HepG2 (cell line): Measurements from ENCODE around the gene TIRAP. TPM values are rescaled to one million over a fixed set of nuclear protein-coding genes. Genes with fewer than 3 reads are reported as not detected.

Experiments
- IRX3 ChIP-seq: sonication (generic); formaldehyde crosslinking; IDR thresholded peaks from 2 replicates; pipeline ENCODE4 v1.8.1; 2023; ENCODE audit warnings: mild to moderate bottlenecking, low read depth, missing genetic modification reagents, borderline replicate concordance
- PPARG ChIP-seq: conservative IDR thresholded peaks from 2 replicates; pipeline ENCODE4 v1.6.1; 2016; ENCODE audit warnings: missing biosample characterization, missing genetic modification reagents
- YEATS4 ChIP-seq: sonication (generic); formaldehyde crosslinking; IDR thresholded peaks from 2 replicates; pipeline ENCODE4 v1.4.0; 2020; ENCODE audit warnings: missing genetic modification reagents, borderline replicate concordance
- polyA plus RNA-seq, 8 experiments: library from polyadenylated mRNA; depleted of rRNA in 3 of 8; stranded (reverse) in 7 of 8; unstranded in 1 of 8; fragments of >200 nt; fragmentation: Illumina TruSeq in 4 of 8; extraction: Trizol in 4 of 8; gene quantifications; 2 replicates each; pipeline versions ENCODE4 v1.2.1 to v1.2.3, GENCODE V29; 2011 to 2016; ENCODE audit warnings: low read depth in 4 of 8, missing spikeins in 1 of 8, mixed read lengths in 1 of 8; ENCODE audit not compliant: insufficient read depth in 1 of 8
- total RNA-seq, 5 experiments: library from RNA; depleted of rRNA; stranded (reverse); fragments of >200 nt; fragmentation: Illumina TruSeq; extraction: Trizol; gene quantifications; 2 replicates each; pipeline ENCODE4 v1.2.3, GENCODE V29; 2016; ENCODE audit warnings: low read depth in 1 of 5
- TF ChIP-seq, protein P1 (sequence below): sonication (generic); formaldehyde crosslinking; IDR thresholded peaks from 2 replicates; pipeline ENCODE4 v1.5.0; 2020; ENCODE audit warnings: mild to moderate bottlenecking, missing genetic modification reagents
- TF ChIP-seq, protein P2 (sequence below), 2 experiments: sonication (generic) in 1 of 2; formaldehyde crosslinking in 1 of 2; IDR thresholded peaks; 2 replicates each; pipeline versions ENCODE4 v1.5.1 to v1.6.1; 2011 to 2020; ENCODE audit warnings: borderline replicate concordance in 1 of 2, low read depth in 1 of 2, low read length in 1 of 2, mild to moderate bottlenecking in 1 of 2, missing genetic modification reagents in 1 of 2, moderate library complexity in 1 of 2
- TF ChIP-seq, protein P3 (sequence below): sonication (generic); formaldehyde crosslinking; IDR thresholded peaks from 2 replicates; pipeline ENCODE4 v1.4.0; 2020; ENCODE audit warnings: low read depth, missing genetic modification reagents
- TF ChIP-seq, protein P4 (sequence below): IDR thresholded peaks from 2 replicates; pipeline ENCODE4 v1.6.1; 2016

TIRAP gene
- total and polyA plus RNA-seq, 2 of the 13 experiments (the other 11 are each of a cell fraction or from before 2014, with no cell fraction given), result 5.4 to 5.7 TPM

DNA sequence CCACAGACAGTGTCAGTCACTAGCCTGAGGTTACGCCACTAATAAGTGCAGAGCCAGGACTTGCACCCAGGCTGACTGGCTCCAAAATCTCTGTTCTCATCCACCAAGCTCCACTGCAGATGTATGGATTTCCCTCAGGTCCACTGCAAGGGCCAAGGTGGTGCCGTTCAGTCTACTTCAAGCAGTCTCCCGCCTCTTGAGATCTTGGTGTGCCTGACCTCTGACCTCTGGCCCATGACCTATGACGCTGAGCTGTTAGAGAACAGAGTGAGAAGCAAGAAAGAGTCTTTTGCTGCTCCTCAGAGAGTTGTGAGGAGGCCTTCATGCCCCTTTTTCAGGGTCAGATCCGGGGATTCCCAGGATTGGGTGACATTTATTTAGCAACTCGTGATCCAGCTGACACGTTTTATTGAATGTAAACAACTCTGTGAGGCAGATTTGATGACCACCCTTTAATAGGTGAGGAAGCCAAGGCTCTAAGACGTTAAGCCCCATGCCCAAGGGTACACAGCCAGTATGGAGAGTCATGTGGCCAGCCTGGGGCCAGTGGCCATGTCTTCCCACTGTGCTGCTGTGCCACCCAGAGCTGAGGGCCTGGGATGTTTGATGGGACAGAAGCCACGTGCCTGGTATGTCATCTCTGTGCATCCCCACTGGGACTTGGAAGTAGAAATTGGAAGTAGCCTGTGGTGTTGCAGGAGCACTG, 46.2 kb downstream of the TIRAP start (continued):
- TF ChIP-seq, protein P1, sequence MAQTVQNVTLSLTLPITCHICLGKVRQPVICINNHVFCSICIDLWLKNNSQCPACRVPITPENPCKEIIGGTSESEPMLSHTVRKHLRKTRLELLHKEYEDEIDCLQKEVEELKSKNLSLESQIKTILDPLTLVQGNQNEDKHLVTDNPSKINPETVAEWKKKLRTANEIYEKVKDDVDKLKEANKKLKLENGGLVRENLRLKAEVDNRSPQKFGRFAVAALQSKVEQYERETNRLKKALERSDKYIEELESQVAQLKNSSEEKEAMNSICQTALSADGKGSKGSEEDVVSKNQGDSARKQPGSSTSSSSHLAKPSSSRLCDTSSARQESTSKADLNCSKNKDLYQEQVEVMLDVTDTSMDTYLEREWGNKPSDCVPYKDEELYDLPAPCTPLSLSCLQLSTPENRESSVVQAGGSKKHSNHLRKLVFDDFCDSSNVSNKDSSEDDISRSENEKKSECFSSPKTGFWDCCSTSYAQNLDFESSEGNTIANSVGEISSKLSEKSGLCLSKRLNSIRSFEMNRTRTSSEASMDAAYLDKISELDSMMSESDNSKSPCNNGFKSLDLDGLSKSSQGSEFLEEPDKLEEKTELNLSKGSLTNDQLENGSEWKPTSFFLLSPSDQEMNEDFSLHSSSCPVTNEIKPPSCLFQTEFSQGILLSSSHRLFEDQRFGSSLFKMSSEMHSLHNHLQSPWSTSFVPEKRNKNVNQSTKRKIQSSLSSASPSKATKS (CRISPR knock-in tag), result no peak
- TF ChIP-seq, protein P2, sequence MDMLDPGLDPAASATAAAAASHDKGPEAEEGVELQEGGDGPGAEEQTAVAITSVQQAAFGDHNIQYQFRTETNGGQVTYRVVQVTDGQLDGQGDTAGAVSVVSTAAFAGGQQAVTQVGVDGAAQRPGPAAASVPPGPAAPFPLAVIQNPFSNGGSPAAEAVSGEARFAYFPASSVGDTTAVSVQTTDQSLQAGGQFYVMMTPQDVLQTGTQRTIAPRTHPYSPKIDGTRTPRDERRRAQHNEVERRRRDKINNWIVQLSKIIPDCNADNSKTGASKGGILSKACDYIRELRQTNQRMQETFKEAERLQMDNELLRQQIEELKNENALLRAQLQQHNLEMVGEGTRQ (IDR thresholded peaks at IDR 0.05; ENCODE audit: low read depth, low read length), result no peak
- TF ChIP-seq, protein P2 (CRISPR knock-in tag; IDR thresholded peaks at IDR 0.05; ENCODE audit: borderline replicate concordance), result no peak
- TF ChIP-seq IRX3 (CRISPR knock-in tag) (no peak), YEATS4 (CRISPR knock-in tag) (no peak), PPARG (CRISPR knock-in tag) (no peak)
- TF ChIP-seq, protein P3, sequence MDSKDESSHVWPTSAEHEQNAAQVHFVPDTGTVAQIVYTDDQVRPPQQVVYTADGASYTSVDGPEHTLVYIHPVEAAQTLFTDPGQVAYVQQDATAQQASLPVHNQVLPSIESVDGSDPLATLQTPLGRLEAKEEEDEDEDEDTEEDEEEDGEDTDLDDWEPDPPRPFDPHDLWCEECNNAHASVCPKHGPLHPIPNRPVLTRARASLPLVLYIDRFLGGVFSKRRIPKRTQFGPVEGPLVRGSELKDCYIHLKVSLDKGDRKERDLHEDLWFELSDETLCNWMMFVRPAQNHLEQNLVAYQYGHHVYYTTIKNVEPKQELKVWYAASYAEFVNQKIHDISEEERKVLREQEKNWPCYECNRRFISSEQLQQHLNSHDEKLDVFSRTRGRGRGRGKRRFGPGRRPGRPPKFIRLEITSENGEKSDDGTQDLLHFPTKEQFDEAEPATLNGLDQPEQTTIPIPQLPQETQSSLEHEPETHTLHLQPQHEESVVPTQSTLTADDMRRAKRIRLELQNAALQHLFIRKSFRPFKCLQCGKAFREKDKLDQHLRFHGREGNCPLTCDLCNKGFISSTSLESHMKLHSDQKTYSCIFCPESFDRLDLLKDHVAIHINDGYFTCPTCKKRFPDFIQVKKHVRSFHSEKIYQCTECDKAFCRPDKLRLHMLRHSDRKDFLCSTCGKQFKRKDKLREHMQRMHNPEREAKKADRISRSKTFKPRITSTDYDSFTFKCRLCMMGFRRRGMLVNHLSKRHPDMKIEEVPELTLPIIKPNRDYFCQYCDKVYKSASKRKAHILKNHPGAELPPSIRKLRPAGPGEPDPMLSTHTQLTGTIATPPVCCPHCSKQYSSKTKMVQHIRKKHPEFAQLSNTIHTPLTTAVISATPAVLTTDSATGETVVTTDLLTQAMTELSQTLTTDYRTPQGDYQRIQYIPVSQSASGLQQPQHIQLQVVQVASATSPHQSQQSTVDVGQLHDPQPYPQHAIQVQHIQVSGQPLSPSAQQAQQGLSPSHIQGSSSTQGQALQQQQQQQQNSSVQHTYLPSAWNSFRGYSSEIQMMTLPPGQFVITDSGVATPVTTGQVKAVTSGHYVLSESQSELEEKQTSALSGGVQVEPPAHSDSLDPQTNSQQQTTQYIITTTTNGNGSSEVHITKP (CRISPR knock-in tag), result no peak
- TF ChIP-seq, protein P4, sequence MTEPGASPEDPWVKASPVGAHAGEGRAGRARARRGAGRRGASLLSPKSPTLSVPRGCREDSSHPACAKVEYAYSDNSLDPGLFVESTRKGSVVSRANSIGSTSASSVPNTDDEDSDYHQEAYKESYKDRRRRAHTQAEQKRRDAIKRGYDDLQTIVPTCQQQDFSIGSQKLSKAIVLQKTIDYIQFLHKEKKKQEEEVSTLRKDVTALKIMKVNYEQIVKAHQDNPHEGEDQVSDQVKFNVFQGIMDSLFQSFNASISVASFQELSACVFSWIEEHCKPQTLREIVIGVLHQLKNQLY (CRISPR knock-in tag), result no peak
